GM19324 (cell line): ENCODE measurements around the gene KCNH1.

Experiments used
- ATAC-seq: cut with Tn5 transposase; IDR thresholded peaks from one replicate; pipeline ENCODE4 v1.9.1; 2021; ENCODE audit warnings: mild to moderate bottlenecking, moderate library complexity; ENCODE audit not compliant: unreplicated experiment, low FRiP score

KCNH1 gene

GRCh38 chr1:210731597-210731996 lies 402.4 kb downstream of the KCNH1 start:
- ATAC-seq: no peak

- ATAC-seq: no peak
These were observed 402.8 kb downstream of the KCNH1 start for GRCh38 chr1:210731193-210731592.

- ATAC-seq: no peak
These were observed 403.9 kb downstream of the KCNH1 start for GRCh38 chr1:210730023-210730422.

GRCh38 chr1:210728437-210729149 lies 405.4 kb downstream of the KCNH1 start:
- no peak for ATAC-seq

- ATAC-seq: no peak
These were observed 406.2 kb downstream of the KCNH1 start for GRCh38 chr1:210727709-210728108.

GRCh38 chr1:210726621-210727020 lies 407.3 kb downstream of the KCNH1 start:
- no peak for ATAC-seq

- no peak for ATAC-seq
These were observed 409.2 kb downstream of the KCNH1 start for GRCh38 chr1:210724768-210725167.

- ATAC-seq: no peak
These were observed 410.3 kb downstream of the KCNH1 start for GRCh38 chr1:210723646-210724045.

- no peak for ATAC-seq
These were observed 411.4 kb downstream of the KCNH1 start for GRCh38 chr1:210722410-210723081.

- ATAC-seq: no peak
These were observed 418.9 kb downstream of the KCNH1 start for GRCh38 chr1:210715072-210715471.

GRCh38 chr1:210711825-210712612 lies 421.9 kb downstream of the KCNH1 start:
- ATAC-seq: no peak

- ATAC-seq: no peak
These were observed 424.2 kb downstream of the KCNH1 start for GRCh38 chr1:210709701-210710100.

- no peak for ATAC-seq
These were observed 426.4 kb downstream of the KCNH1 start for GRCh38 chr1:210707300-210708240.

- ATAC-seq: no peak
These were observed 427.7 kb downstream of the KCNH1 start for GRCh38 chr1:210706246-210706645.

GRCh38 chr1:210705086-210705485 lies 428.9 kb downstream of the KCNH1 start:
- ATAC-seq: no peak

- no peak for ATAC-seq
These were observed 430.4 kb downstream of the KCNH1 start for GRCh38 chr1:210703593-210703992.

GRCh38 chr1:210702506-210702905 lies 431.4 kb downstream of the KCNH1 start:
- ATAC-seq: no peak

- no peak for ATAC-seq
These were observed 433.4 kb downstream of the KCNH1 start for GRCh38 chr1:210700511-210700910.

- ATAC-seq: no peak
These were observed 433.9 kb downstream of the KCNH1 start for GRCh38 chr1:210700083-210700482.

- no peak for ATAC-seq
These were observed 435.3 kb downstream of the KCNH1 start for GRCh38 chr1:210698661-210699060.
